ENCODE data around the gene POU6F1.

POU6F1 gene

DNA sequence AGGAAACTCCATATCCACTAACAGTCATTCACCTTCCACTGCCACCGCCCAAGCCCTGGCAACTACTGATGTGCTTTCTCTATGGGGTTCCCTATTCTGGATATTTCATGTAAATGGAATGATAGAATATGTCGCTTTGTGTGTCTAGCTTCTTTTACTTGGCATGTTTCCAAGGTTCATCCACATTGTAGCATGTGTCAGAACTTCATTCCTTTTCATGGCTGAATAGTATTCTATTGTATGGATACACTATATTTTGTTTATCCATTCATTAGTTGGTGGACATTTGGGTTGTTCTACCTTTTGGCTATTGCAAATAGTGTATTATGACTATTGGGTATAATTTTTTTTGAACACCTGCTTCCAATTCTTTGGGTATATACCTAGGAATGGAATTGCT, 8.6 kb downstream of the POU6F1 start:
- TF ChIP-seq, protein P1, sequence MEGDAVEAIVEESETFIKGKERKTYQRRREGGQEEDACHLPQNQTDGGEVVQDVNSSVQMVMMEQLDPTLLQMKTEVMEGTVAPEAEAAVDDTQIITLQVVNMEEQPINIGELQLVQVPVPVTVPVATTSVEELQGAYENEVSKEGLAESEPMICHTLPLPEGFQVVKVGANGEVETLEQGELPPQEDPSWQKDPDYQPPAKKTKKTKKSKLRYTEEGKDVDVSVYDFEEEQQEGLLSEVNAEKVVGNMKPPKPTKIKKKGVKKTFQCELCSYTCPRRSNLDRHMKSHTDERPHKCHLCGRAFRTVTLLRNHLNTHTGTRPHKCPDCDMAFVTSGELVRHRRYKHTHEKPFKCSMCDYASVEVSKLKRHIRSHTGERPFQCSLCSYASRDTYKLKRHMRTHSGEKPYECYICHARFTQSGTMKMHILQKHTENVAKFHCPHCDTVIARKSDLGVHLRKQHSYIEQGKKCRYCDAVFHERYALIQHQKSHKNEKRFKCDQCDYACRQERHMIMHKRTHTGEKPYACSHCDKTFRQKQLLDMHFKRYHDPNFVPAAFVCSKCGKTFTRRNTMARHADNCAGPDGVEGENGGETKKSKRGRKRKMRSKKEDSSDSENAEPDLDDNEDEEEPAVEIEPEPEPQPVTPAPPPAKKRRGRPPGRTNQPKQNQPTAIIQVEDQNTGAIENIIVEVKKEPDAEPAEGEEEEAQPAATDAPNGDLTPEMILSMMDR (IDR thresholded peaks at IDR 0.05): no peak
- H3K9me3 ChIP-seq: no peaks in the 10 kb centered on the region
- no peaks in the 10 kb centered on the region for H3K36me3 ChIP-seq
- H3K27ac ChIP-seq: no peak overlapping the region
- H3K27me3 ChIP-seq: no peaks in the 10 kb centered on the region
- H3K4me3 ChIP-seq (ENCODE audit: low read depth in 1 of 2, low read length in 1 of 2): no peak overlapping the region
- H3K4me1 ChIP-seq (ENCODE audit: control insufficient read depth in 1 of 2, insufficient read depth in 1 of 2, low read depth in 1 of 2, low read length in 1 of 2): no peaks in the 10 kb centered on the region

DNA sequence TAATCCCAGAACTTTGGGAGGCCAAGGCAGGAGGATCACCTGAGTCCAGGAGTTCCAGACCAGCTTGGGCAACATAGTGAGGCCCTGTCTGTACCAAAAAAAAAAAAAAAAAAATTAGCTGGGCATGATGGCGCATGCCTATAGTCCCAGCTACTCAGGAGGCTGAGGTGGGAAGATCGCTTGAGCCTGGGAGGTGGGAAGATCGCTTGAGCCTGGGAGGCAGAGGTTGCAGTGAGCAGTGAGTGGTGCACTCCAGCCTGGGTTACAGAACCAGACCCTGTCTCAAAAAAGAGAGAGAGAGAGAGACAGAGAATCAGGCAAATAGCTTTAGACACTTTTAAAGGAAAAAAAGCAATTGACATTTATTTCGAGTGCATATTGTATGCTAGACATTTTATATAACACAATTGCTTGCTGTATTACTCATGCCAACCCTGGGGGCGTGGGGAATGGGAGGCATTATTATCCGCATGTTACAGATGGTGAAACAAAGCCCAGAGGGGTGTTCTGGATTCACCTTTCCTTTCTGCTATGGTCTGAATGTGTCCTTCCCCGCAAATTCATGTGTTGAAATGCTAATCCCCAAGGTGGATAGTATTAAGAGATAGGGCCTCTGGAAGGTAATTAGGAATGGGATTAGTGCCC, 9.7 kb downstream of the POU6F1 start:
- H3K27ac ChIP-seq: no peak overlapping the region
- H3K4me1 ChIP-seq (ENCODE audit: control insufficient read depth in 1 of 2, insufficient read depth in 1 of 2, low read depth in 1 of 2, low read length in 1 of 2): no peaks in the 10 kb centered on the region
- TF ChIP-seq, protein P1 (IDR thresholded peaks at IDR 0.05): no peak
- H3K4me3 ChIP-seq (ENCODE audit: low read depth in 1 of 2, low read length in 1 of 2): no peak overlapping the region
- H3K27me3 ChIP-seq: no peaks in the 10 kb centered on the region
- H3K9me3 ChIP-seq: no peaks in the 10 kb centered on the region
- no peaks in the 10 kb centered on the region for H3K36me3 ChIP-seq

DNA sequence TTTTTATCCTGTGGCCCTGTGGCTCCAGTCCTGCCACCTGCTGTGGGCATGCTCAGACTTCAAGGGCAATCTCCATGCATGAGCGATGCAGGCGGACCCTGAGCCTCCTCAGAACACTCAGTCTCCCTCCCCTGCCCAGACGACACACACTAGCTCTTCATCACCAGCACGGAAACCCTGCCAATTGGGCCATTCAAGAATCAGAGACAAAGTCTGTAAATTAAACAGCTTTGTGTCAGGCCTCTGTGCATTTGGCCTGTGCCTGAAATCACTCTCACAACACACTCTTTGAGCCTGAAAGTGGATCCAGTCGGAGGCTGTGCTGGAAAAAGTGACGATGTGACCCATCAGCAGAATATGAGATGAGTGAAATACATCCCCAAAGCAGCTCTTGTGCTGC, 12.5 kb downstream of the POU6F1 start:
- TF ChIP-seq, protein P1 (IDR thresholded peaks at IDR 0.05): no peak
- H3K9me3 ChIP-seq: no peaks in the 10 kb centered on the region

DNA sequence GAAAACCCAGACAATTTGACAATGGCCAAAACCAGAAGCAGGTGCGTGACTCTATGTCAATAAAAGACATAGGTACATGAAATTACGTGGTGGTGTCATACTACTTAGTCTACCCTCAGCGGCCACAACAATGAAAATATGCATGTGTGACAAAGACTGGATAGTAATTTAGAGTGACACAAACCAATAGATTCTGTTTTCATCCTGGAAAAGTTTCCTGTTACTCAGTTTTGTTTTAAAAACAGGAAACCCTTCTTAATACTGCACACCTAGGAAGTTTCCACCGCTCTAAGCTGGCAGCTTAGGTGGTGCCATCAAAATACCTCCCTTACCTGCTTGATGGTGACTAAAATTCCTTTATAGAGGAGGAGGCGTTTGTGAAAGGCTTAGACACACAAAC, 15.1 kb downstream of the POU6F1 start:
- TF ChIP-seq, protein P1 (IDR thresholded peaks at IDR 0.05): no peak
- H3K9me3 ChIP-seq: no peaks in the 10 kb centered on the region
- no peak overlapping the region for H3K27ac ChIP-seq
- H3K27me3 ChIP-seq: no peaks in the 10 kb centered on the region
- no peak overlapping the region for H3K4me3 ChIP-seq (ENCODE audit: low read depth in 1 of 2, low read length in 1 of 2)
- H3K4me1 ChIP-seq (ENCODE audit: control insufficient read depth in 1 of 2, insufficient read depth in 1 of 2, low read depth in 1 of 2, low read length in 1 of 2): no peaks in the 10 kb centered on the region
- H3K36me3 ChIP-seq: no peaks in the 10 kb centered on the region

More for the DNA sequence above, 12.5 kb downstream of the POU6F1 start:
- no peaks in the 10 kb centered on the region for H3K4me1 ChIP-seq (ENCODE audit: control insufficient read depth in 1 of 2, insufficient read depth in 1 of 2, low read depth in 1 of 2, low read length in 1 of 2)
- no peaks in the 10 kb centered on the region for H3K36me3 ChIP-seq
- H3K4me3 ChIP-seq (ENCODE audit: low read depth in 1 of 2, low read length in 1 of 2): no peak overlapping the region
- H3K27ac ChIP-seq: no peak overlapping the region
- H3K27me3 ChIP-seq: no peaks in the 10 kb centered on the region

DNA sequence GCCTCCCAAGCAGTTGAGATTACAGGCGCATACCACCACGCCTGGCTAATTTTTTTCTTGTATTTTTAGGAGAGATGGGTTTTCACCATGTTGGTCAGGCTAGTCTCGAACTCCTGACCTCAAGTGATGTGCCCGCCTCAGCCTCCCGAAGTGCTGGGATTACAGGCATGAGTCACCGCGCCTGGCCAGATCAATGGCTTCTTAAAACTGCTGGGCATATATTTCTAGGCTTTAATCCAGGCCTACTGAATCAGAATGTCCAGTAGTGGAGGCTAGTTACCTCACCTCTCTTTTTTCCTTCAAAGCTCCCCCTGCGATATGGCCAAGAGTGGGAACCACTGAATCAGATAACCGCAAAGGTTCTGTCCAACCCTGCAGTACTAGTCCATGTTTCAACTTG, 17.1 kb downstream of the POU6F1 start:
- H3K9me3 ChIP-seq: no peaks in the 10 kb centered on the region
- no peaks in the 10 kb centered on the region for H3K27me3 ChIP-seq

More for the DNA sequence above, 17.1 kb downstream of the POU6F1 start:
- H3K36me3 ChIP-seq: no peaks in the 10 kb centered on the region
- H3K4me1 ChIP-seq (ENCODE audit: control insufficient read depth in 1 of 2, insufficient read depth in 1 of 2, low read depth in 1 of 2, low read length in 1 of 2): no peaks in the 10 kb centered on the region
- no peak overlapping the region for H3K4me3 ChIP-seq (ENCODE audit: low read depth in 1 of 2, low read length in 1 of 2)
- no peak overlapping the region for H3K27ac ChIP-seq
- TF ChIP-seq, protein P1 (IDR thresholded peaks at IDR 0.05): no peak
